Loucy (cell line): ENCODE measurements around the gene WDCP.

ENCODE experiments used
- EZH2phosphoT487 ChIP-seq: fragments of 200-600 bp; IDR thresholded peaks from 2 replicates; pipeline ENCODE4 v1.6.1; 2018; ENCODE audit warnings: antibody characterized with exemption, mild to moderate bottlenecking, moderate library complexity, borderline replicate concordance
- TF ChIP-seq, protein P1 (sequence below): fragments of 200-600 bp; sonication (generic); conservative IDR thresholded peaks from 2 replicates; pipeline ENCODE4 v1.5.1; 2014; ENCODE audit warnings: mild to moderate bottlenecking, antibody characterized with exemption, low read length

- TF ChIP-seq, protein P1, sequence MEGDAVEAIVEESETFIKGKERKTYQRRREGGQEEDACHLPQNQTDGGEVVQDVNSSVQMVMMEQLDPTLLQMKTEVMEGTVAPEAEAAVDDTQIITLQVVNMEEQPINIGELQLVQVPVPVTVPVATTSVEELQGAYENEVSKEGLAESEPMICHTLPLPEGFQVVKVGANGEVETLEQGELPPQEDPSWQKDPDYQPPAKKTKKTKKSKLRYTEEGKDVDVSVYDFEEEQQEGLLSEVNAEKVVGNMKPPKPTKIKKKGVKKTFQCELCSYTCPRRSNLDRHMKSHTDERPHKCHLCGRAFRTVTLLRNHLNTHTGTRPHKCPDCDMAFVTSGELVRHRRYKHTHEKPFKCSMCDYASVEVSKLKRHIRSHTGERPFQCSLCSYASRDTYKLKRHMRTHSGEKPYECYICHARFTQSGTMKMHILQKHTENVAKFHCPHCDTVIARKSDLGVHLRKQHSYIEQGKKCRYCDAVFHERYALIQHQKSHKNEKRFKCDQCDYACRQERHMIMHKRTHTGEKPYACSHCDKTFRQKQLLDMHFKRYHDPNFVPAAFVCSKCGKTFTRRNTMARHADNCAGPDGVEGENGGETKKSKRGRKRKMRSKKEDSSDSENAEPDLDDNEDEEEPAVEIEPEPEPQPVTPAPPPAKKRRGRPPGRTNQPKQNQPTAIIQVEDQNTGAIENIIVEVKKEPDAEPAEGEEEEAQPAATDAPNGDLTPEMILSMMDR = no peak
- no peak for TF ChIP-seq EZH2phosphoT487
These were observed 7.3 kb upstream of the WDCP start for GRCh38 chr2:24054366-24055010.
